Measurements from ENCODE around the gene NISCH. TPM values are rescaled to one million over a fixed set of nuclear protein-coding genes. Genes with fewer than 3 reads are reported as not detected.

Gene NISCH
- polyA plus RNA-seq, 1 experiment, result 71.0 TPM

GRCh38 chr3:52519445-52520140 lies 64.2 kb downstream of the NISCH start:
- Histone ChIP-seq H3K4me3 (ENCODE audit: low read depth, low read length) (no peak overlapping the region), H3K27me3 (ENCODE audit: control insufficient read depth, insufficient read depth, low read length) (no peaks in the 10 kb centered on the region), H3K27ac (ENCODE audit: low read depth, low read length) (no peak overlapping the region), H3K9me3 (ENCODE audit: control insufficient read depth, insufficient read depth, low read length) (no peaks in the 10 kb centered on the region; the same call in 1 of the 2 replicates)
- ChIA-PET CTCF (interaction anchor here (0.7 kb wide), 1 partner anchor 13 kb away, joined by 3 read pairs; no protein-coding TSS in a partner anchor), POLR2A (no interaction called here)
- DNase-seq (ENCODE audit: low read depth, low spot score), result no peak
- TF ChIP-seq, protein P1, sequence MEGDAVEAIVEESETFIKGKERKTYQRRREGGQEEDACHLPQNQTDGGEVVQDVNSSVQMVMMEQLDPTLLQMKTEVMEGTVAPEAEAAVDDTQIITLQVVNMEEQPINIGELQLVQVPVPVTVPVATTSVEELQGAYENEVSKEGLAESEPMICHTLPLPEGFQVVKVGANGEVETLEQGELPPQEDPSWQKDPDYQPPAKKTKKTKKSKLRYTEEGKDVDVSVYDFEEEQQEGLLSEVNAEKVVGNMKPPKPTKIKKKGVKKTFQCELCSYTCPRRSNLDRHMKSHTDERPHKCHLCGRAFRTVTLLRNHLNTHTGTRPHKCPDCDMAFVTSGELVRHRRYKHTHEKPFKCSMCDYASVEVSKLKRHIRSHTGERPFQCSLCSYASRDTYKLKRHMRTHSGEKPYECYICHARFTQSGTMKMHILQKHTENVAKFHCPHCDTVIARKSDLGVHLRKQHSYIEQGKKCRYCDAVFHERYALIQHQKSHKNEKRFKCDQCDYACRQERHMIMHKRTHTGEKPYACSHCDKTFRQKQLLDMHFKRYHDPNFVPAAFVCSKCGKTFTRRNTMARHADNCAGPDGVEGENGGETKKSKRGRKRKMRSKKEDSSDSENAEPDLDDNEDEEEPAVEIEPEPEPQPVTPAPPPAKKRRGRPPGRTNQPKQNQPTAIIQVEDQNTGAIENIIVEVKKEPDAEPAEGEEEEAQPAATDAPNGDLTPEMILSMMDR (IDR thresholded peaks at IDR 0.05; ENCODE audit: low read depth, low read length), result no peak

DNA sequence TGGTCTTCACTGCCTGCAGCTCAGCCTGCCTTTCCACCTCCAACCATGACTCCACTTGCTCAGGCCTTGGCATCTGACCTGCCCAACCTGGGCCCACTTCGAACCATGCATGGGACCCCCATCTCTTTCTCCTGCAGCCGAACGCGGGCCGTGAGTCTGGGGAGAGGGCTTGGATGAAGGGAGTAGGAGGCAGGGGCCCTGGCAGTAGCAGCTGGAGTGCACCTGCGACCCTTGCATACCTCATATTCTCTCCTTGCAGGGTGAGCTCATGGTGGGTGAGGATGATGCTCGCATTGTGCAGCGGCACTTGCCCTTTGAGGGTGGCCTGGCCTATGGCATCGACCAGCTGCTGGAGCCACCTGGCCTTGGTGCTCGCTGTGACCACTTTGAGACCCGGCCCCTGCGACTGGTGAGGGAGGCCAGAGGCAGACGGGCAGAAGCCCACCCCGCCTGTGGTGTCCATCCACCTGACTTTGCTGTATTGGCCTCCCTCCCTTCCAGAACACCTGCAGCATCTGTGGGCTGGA lies 64.8 kb downstream of the NISCH start:
- DNase-seq (ENCODE audit: low read depth, low spot score), result no peak
- ChIA-PET POLR2A (no interaction called here), CTCF (no interaction called here)
- Histone ChIP-seq H3K4me3 (ENCODE audit: low read depth, low read length) (no peak overlapping the region), H3K27ac (ENCODE audit: low read depth, low read length) (no peak overlapping the region), H3K9me3 (ENCODE audit: control insufficient read depth, insufficient read depth, low read length) (no peaks in the 10 kb centered on the region; the same call in 1 of the 2 replicates), H3K27me3 (ENCODE audit: control insufficient read depth, insufficient read depth, low read length) (no peaks in the 10 kb centered on the region)
- TF ChIP-seq, protein P1 (IDR thresholded peaks at IDR 0.05; ENCODE audit: low read depth, low read length), result no peak

DNA sequence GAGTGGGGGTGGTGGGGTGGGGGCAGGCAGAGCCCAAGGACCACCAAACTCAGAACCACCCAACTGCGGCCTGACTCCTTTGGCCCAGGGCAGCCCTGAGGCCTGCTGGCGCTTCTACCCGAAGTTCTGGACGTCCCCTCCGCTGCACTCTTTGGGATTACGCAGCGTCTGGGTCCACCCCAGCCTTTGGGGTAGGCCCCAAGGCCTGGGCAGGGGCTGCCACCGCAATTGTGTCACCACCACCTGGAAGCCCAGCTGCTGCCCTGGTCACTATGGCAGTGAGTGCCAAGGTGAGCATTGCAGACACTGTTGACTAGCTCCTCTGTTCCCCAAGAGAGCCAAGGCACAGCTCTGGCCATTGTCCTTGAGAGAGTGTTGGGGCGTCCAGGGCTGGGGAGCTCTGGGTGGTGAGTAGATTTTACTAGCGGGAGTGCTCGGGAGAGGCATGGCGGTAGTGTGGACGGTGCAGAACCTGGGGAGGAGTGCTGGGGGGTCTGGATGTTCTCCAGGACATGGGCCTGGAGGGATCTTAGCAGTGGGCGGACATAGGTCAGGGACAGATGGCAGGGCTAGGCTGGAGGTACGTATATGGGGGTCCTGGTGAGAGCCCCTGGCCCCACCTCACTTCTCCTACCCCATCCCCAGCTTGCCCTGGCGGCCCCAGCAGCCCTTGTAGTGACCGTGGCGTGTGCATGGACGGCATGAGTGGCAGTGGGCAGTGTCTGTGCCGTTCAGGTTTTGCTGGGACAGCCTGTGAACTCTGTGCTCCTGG lies 65.5 kb downstream of the NISCH start:
- no peaks in the 10 kb centered on the region; the same call in 1 of the 2 replicates for H3K9me3 ChIP-seq (ENCODE audit: control insufficient read depth, insufficient read depth, low read length)
- no peaks in the 10 kb centered on the region for H3K27me3 ChIP-seq (ENCODE audit: control insufficient read depth, insufficient read depth, low read length)
- no peak overlapping the region for H3K27ac ChIP-seq (ENCODE audit: low read depth, low read length)
- TF ChIP-seq, protein P1 (IDR thresholded peaks at IDR 0.05; ENCODE audit: low read depth, low read length), result no peak
- H3K4me3 ChIP-seq (ENCODE audit: low read depth, low read length), result no peak overlapping the region
- POLR2A ChIA-PET, result interaction anchor here (0.6 kb wide), 1 partner anchor 15 kb away, joined by 3 read pairs; the partner anchor contains the start of gene UQCC5
- CTCF ChIA-PET, result no interaction called here
- DNase-seq (ENCODE audit: low read depth, low spot score), result no peak

DNA sequence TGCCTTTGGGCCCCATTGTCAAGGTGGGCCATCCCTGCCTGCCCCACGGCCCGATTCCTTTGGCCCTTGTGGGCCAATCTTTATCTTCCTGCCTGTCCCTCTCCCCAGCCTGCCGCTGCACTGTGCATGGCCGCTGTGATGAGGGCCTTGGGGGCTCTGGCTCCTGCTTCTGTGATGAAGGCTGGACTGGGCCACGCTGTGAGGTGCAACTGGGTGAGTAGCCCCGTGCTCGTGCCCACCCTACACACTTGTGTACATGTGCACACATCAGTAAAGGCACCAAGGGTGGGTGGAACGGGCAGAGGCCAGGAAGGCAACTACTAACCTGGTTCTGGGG lies 66.1 kb downstream of the NISCH start:
- Histone ChIP-seq H3K4me3 (ENCODE audit: low read depth, low read length) (no peak overlapping the region), H3K27me3 (ENCODE audit: control insufficient read depth, insufficient read depth, low read length) (no peaks in the 10 kb centered on the region), H3K27ac (ENCODE audit: low read depth, low read length) (no peak overlapping the region), H3K9me3 (ENCODE audit: control insufficient read depth, insufficient read depth, low read length) (no peaks in the 10 kb centered on the region; the same call in 1 of the 2 replicates)
- no peak for DNase-seq (ENCODE audit: low read depth, low spot score)
- CTCF ChIA-PET, result no interaction called here
- TF ChIP-seq, protein P1 (IDR thresholded peaks at IDR 0.05; ENCODE audit: low read depth, low read length), result no peak
- POLR2A ChIA-PET, result interaction anchor here (0.6 kb wide), 1 partner anchor 15 kb away, joined by 3 read pairs; the partner anchor contains the start of gene UQCC5
